Calu3 (cell line): ENCODE results near the gene LZTS2. TPM values are rescaled to one million over a fixed set of nuclear protein-coding genes. Genes with fewer than 3 reads are reported as not detected.

ENCODE experiments used
- BruUV-seq: library from RNA; stranded (reverse); fragments of 400-500 nt; replicated peaks from 2 replicates; lab custom pipeline; 2021; lab: Mats Ljungman, UMichigan
- CTCF ChIA-PET: fragments of 300-600 bp; sonication (Branson Sonifier 250); formaldehyde crosslinking; loops from one replicate; lab custom pipeline; 2022; ENCODE audit warnings: antibody characterized with exemption; lab: Charles Lee
- DNase-seq: peaks from one replicate; pipeline ENCODE4 v3.0.0; 2022
- H3K27ac Mint-ChIP-seq: one replicate; pipeline ENCODE4 v1.8.0; 2022; ENCODE audit warnings: mixed read lengths; ENCODE audit not compliant: unreplicated experiment
- H3K27me3 Mint-ChIP-seq: one replicate; pipeline ENCODE4 v1.8.0; 2022; ENCODE audit warnings: mixed read lengths; ENCODE audit not compliant: unreplicated experiment
- H3K36me3 Mint-ChIP-seq: one replicate; pipeline ENCODE4 v1.8.0; 2022; ENCODE audit warnings: mild to moderate bottlenecking, moderate library complexity, mixed read lengths; ENCODE audit not compliant: insufficient read depth, unreplicated experiment
- H3K4me1 Mint-ChIP-seq: one replicate; pipeline ENCODE4 v1.8.0; 2022; ENCODE audit warnings: mild to moderate bottlenecking, low read depth, mixed read lengths; ENCODE audit not compliant: unreplicated experiment
- H3K4me3 Mint-ChIP-seq: one replicate; pipeline ENCODE4 v1.8.0; 2022; ENCODE audit warnings: mild to moderate bottlenecking, low read depth, moderate library complexity, mixed read lengths; ENCODE audit not compliant: unreplicated experiment
- H3K9me3 Mint-ChIP-seq: one replicate; pipeline ENCODE4 v1.8.0; 2022; ENCODE audit warnings: low read depth, mixed read lengths; ENCODE audit not compliant: unreplicated experiment
- CTCF ChIP-seq: fragments of 200-600 bp; IDR thresholded peaks from one replicate; pipeline ENCODE4 v1.8.0; 2022; ENCODE audit warnings: antibody characterized with exemption; ENCODE audit not compliant: unreplicated experiment
- intact Hi-C: fragments of 100-400 bp; cut with micrococcal nuclease; formaldehyde crosslinking; loops from one replicate; pipeline ENCODE4 v1.10.0; 2022; ENCODE audit not compliant: unreplicated experiment
- total RNA-seq: library from RNA; stranded (reverse); gene quantifications from 2 replicates; pipeline ENCODE4 v1.2.3, GENCODE V29; 2022

LZTS2 gene
- total RNA-seq, 1 experiment from 2014 or later = 23.7 TPM

GRCh38 chr10:100976906-100977305 lies 22.7 kb upstream of the LZTS2 start:
- Mint-ChIP-seq H3K36me3 (peaks cover 14% of the 10 kb centered on the region), H3K27me3 (no peaks in the 10 kb centered on the region), H3K4me1 (peaks cover 13% of the 10 kb centered on the region), H3K4me3 (no peak overlapping the region), H3K27ac (no peak overlapping the region), H3K9me3 (no peaks in the 10 kb centered on the region)
- TF ChIP-seq CTCF = no peak
- BruUV-seq = no TSS peak
- CTCF ChIA-PET = no interaction called here
- DNase-seq = no peak
- intact Hi-C loops = no loop called here

GRCh38 chr10:100977436-100977835 lies 22.2 kb upstream of the LZTS2 start:
- no peak overlapping the region for H3K27ac Mint-ChIP-seq

GRCh38 chr10:100978121-100978900 lies 21.3 kb upstream of the LZTS2 start:
- no peak overlapping the region for H3K27ac Mint-ChIP-seq
- H3K9me3 Mint-ChIP-seq = no peaks in the 10 kb centered on the region
- CTCF ChIA-PET = no interaction called here
- no TSS peak for BruUV-seq
- H3K36me3 Mint-ChIP-seq = peaks cover 14% of the 10 kb centered on the region
- no peak for DNase-seq
- H3K4me3 Mint-ChIP-seq = no peak overlapping the region
- no peak for TF ChIP-seq CTCF
- H3K4me1 Mint-ChIP-seq = peaks cover 11% of the 10 kb centered on the region
- intact Hi-C loops = no loop called here
- H3K27me3 Mint-ChIP-seq = no peaks in the 10 kb centered on the region

More at GRCh38 chr10:100977436-100977835, 22.2 kb upstream of the LZTS2 start:
- no TSS peak for BruUV-seq
- Mint-ChIP-seq H3K27me3 (no peaks in the 10 kb centered on the region), H3K9me3 (no peaks in the 10 kb centered on the region), H3K4me3 (no peak overlapping the region), H3K36me3 (peaks cover 14% of the 10 kb centered on the region), H3K4me1 (peaks cover 11% of the 10 kb centered on the region)
- DNase-seq = no peak
- intact Hi-C loops = no loop called here
- no peak for TF ChIP-seq CTCF
- CTCF ChIA-PET = no interaction called here

GRCh38 chr10:100978901-100979195 lies 20.8 kb upstream of the LZTS2 start:
- no peak overlapping the region for H3K4me3 Mint-ChIP-seq
- TF ChIP-seq CTCF = no peak
- H3K9me3 Mint-ChIP-seq = no peaks in the 10 kb centered on the region
- BruUV-seq = no TSS peak
- no peak overlapping the region for H3K27ac Mint-ChIP-seq
- no peak for DNase-seq
- H3K36me3 Mint-ChIP-seq = peaks cover 14% of the 10 kb centered on the region
- CTCF ChIA-PET = no interaction called here
- intact Hi-C loops = no loop called here
- H3K4me1 Mint-ChIP-seq = peaks cover 11% of the 10 kb centered on the region
- H3K27me3 Mint-ChIP-seq = no peaks in the 10 kb centered on the region
